CD4-positive, alpha-beta T cell treated with Interleukin-1 beta for 1 hour (primary cell): ENCODE measurements around the gene PPM1L.

ENCODE experiments used
- DNase-seq, 2 donors: peaks; one replicate each; pipeline ENCODE4 v3.0.0-alpha.2; 2020 to 2022

PPM1L gene

GRCh38 chr3:160857476-160858119, 101.6 kb downstream of the PPM1L start:
- DNase-seq = no peak

GRCh38 chr3:160860346-160860745, 104.3 kb downstream of the PPM1L start:
- no peak for DNase-seq

GRCh38 chr3:160869825-160870224, 113.8 kb downstream of the PPM1L start:
- no peak for DNase-seq

GRCh38 chr3:160870327-160870726, 114.3 kb downstream of the PPM1L start:
- DNase-seq = no peak

- DNase-seq = no peak
These were observed 118.7 kb downstream of the PPM1L start for GRCh38 chr3:160874736-160875135.

- no peak for DNase-seq
These were observed 120.6 kb downstream of the PPM1L start for GRCh38 chr3:160876643-160877042.

- no peak for DNase-seq
These were observed 123.8 kb downstream of the PPM1L start for GRCh38 chr3:160879859-160880258.

- DNase-seq = no peak
These were observed 127.3 kb downstream of the PPM1L start for GRCh38 chr3:160883373-160883772.

- no peak for DNase-seq
These were observed 129.8 kb downstream of the PPM1L start for GRCh38 chr3:160885791-160886286.

GRCh38 chr3:160886421-160886820, 130.4 kb downstream of the PPM1L start:
- no peak for DNase-seq

GRCh38 chr3:160893207-160893606, 137.2 kb downstream of the PPM1L start:
- no peak for DNase-seq

- DNase-seq = no peak
These were observed 148.7 kb downstream of the PPM1L start for GRCh38 chr3:160904691-160905090.

- no peak for DNase-seq
These were observed 150.6 kb downstream of the PPM1L start for GRCh38 chr3:160906646-160907045.

- DNase-seq = no peak
These were observed 153.9 kb downstream of the PPM1L start for GRCh38 chr3:160909917-160910316.

- no peak for DNase-seq
These were observed 155.4 kb downstream of the PPM1L start for GRCh38 chr3:160911411-160911810.

GRCh38 chr3:160916472-160916871, 160.4 kb downstream of the PPM1L start:
- no peak for DNase-seq

GRCh38 chr3:160919942-160920341, 163.9 kb downstream of the PPM1L start:
- DNase-seq = no peak

GRCh38 chr3:160921020-160921635, 165.1 kb downstream of the PPM1L start:
- DNase-seq = no peak

GRCh38 chr3:160924776-160925175, 168.7 kb downstream of the PPM1L start:
- no peak for DNase-seq

- DNase-seq = no peak
These were observed 171.6 kb downstream of the PPM1L start for GRCh38 chr3:160927620-160928019.

GRCh38 chr3:160928183-160928726, 172.2 kb downstream of the PPM1L start:
- DNase-seq = no peak

- DNase-seq = no peak
These were observed 173.6 kb downstream of the PPM1L start for GRCh38 chr3:160929595-160929994.

GRCh38 chr3:160931474-160931873, 175.4 kb downstream of the PPM1L start:
- no peak for DNase-seq

GRCh38 chr3:160935413-160936095, 179.5 kb downstream of the PPM1L start:
- no peak for DNase-seq
